HUES48 (cell line): ENCODE data around the gene LRRC7.

Source experiments
- H3K27ac ChIP-seq: one replicate; pipeline ENCODE4 v1.7.0; 2013; ENCODE audit warnings: low read depth, low read length, inconsistent platforms
- H3K27me3 ChIP-seq: 2 replicates; pipeline ENCODE4 v1.6.1; 2013; ENCODE audit warnings: mild to moderate bottlenecking, low read length; ENCODE audit not compliant: control insufficient read depth, insufficient read depth
- H3K36me3 ChIP-seq: 2 replicates; pipeline ENCODE4 v1.6.1; 2013; ENCODE audit warnings: low read length; ENCODE audit not compliant: control insufficient read depth, insufficient read depth
- H3K4me1 ChIP-seq: 2 replicates; pipeline ENCODE4 v1.6.1; 2013; ENCODE audit warnings: mild to moderate bottlenecking, low read length; ENCODE audit not compliant: control insufficient read depth, insufficient read depth
- H3K4me3 ChIP-seq: 2 replicates; pipeline ENCODE4 v1.5.1; 2013; ENCODE audit warnings: mild to moderate bottlenecking, low read depth, low read length
- H3K9ac ChIP-seq: 2 replicates; pipeline ENCODE4 v1.6.1; 2013; ENCODE audit warnings: mild to moderate bottlenecking, low read depth, low read length, moderate library complexity
- H3K9me3 ChIP-seq: 2 replicates; pipeline ENCODE4 v1.6.1; 2013; ENCODE audit warnings: low read length; ENCODE audit not compliant: control insufficient read depth, insufficient read depth

LRRC7 gene

GRCh38 chr1:69650779-69651178 is 83.1 kb downstream of the LRRC7 start:
- Histone ChIP-seq H3K36me3 (no peaks in the 10 kb centered on the region), H3K27me3 (no peaks in the 10 kb centered on the region), H3K9me3 (no peaks in the 10 kb centered on the region), H3K4me1 (no peaks in the 10 kb centered on the region), H3K27ac (no peak overlapping the region), H3K9ac (no peak overlapping the region), H3K4me3 (no peak overlapping the region)

DNA sequence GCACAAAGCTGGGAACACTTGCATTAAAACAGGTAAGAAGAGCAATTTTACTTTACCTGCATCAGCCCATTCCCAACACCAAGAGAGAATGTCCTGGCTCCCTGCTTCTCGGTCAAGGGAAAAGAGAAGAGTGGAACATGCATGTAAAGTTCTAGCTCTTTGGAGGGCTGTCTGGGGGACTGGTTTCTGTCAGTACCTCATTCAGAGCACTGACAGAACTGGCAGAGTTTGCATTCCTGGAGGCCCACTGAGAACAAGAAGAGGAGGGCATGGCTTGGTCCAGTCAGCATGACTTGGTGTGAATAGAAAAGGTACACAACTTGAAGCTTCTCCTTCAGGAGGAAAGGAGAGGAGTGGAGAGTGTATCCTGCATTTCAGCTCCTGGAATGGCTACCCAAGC is 83.9 kb downstream of the LRRC7 start:
- Histone ChIP-seq H3K27me3 (no peaks in the 10 kb centered on the region), H3K9ac (no peak overlapping the region), H3K36me3 (no peaks in the 10 kb centered on the region), H3K9me3 (no peaks in the 10 kb centered on the region), H3K4me3 (no peak overlapping the region), H3K27ac (no peak overlapping the region), H3K4me1 (no peaks in the 10 kb centered on the region)

DNA sequence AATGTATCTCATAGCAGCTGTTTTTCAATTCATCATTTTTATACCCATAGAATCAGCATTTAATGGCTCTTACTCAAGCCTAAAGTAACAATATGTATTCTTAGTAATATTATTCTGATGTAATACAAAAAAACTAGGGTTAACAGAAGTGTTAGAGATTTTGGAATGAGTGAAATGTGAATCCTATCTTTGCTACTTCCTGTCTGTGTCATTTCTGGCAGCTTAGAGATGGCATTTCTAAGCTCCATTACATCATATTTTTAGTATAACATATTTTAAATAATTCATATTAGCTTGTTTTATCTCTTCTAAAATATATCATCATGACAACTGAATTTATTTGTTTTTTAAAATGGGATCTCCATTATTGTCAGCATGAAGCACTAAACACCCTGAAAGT is 90.2 kb downstream of the LRRC7 start:
- no peaks in the 10 kb centered on the region for H3K36me3 ChIP-seq
- no peaks in the 10 kb centered on the region for H3K9me3 ChIP-seq
- H3K27me3 ChIP-seq, result no peaks in the 10 kb centered on the region
- H3K4me3 ChIP-seq, result no peak overlapping the region
- no peak overlapping the region for H3K27ac ChIP-seq
- H3K4me1 ChIP-seq, result no peaks in the 10 kb centered on the region
- H3K9ac ChIP-seq, result no peak overlapping the region

DNA sequence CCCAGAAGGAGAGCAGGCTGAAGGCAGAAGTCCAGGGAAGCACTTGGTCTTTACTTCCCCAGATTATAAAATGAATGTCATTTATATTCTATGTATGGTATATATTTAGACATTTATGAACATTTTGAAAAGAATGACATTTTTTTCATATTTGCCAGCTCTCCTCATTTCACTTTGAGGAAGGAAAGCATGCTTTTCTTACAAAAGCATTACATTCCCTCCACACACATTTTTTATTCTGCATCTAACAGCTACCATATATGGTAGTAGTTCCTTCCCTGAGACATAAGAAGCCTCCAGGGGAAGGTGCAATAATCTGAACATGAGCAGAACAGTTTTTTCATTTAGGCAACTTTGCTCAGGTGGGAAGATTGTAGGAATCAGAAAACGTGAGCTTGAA is 94.0 kb downstream of the LRRC7 start:
- no peak overlapping the region for H3K27ac ChIP-seq
- H3K27me3 ChIP-seq, result no peaks in the 10 kb centered on the region
- H3K9me3 ChIP-seq, result no peaks in the 10 kb centered on the region
- no peaks in the 10 kb centered on the region for H3K36me3 ChIP-seq
- no peak overlapping the region for H3K9ac ChIP-seq
- no peaks in the 10 kb centered on the region for H3K4me1 ChIP-seq
- H3K4me3 ChIP-seq, result no peak overlapping the region

DNA sequence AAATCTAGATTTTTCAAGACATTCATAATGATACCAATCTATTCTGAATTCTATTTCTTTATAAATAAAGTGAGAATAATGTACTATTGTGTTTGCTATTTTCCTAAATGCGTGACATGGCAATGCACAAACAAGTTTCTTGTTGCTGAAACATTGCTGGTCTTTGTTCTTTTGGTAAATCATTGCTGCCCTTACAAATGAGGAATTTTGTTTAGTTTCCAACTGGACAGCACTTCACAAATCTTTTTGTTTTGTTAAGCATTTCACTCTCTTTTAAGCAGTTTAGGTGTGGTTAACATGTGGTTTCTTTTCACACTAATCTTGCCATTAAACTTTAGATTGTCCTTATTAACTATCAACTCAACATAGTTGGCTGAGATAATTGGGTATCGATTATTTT is 94.6 kb downstream of the LRRC7 start:
- Histone ChIP-seq H3K9ac (no peak overlapping the region), H3K27ac (no peak overlapping the region)

DNA sequence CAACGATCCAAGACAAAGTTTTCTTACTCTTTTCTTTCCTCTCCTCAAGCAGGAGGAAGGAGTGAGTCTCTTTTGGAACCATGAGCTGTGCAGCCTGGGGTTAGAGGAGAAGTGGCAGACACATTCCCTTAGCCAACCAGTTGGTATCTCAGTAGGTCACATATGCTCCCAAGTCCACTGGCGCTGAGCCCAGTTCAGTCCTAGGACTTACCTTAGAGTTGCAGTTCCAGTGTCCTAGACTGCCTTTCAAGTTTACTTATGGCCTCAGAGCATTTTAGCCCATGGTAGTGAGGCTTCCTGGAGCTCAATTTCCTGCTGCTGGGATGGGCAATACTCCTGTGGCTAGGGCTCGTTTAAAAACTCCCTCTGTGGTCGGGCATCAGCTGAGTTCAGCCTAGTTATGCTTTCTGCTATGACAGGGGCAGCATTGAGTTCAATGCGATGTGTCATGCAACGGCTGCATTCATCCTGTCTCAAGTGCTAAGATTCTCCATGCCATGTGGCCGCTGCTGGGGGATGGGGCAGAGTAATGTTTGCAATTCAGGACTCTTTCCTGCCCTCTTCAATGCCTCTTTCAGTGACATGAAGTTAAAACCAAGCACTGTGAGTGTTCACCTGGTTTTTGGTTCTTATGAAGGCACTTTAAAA is 103.8 kb downstream of the LRRC7 start:
- H3K4me1 ChIP-seq, result no peaks in the 10 kb centered on the region
- no peaks in the 10 kb centered on the region for H3K9me3 ChIP-seq
- no peak overlapping the region for H3K4me3 ChIP-seq
- H3K27ac ChIP-seq, result no peak overlapping the region
- no peak overlapping the region for H3K9ac ChIP-seq
- no peaks in the 10 kb centered on the region for H3K36me3 ChIP-seq
- H3K27me3 ChIP-seq, result no peaks in the 10 kb centered on the region

More for the DNA sequence above, 94.6 kb downstream of the LRRC7 start:
- no peak overlapping the region for H3K4me3 ChIP-seq
- H3K27me3 ChIP-seq, result no peaks in the 10 kb centered on the region
- H3K9me3 ChIP-seq, result no peaks in the 10 kb centered on the region
- no peaks in the 10 kb centered on the region for H3K4me1 ChIP-seq
- no peaks in the 10 kb centered on the region for H3K36me3 ChIP-seq

GRCh38 chr1:69673321-69673720 is 105.6 kb downstream of the LRRC7 start:
- Histone ChIP-seq H3K27ac (no peak overlapping the region), H3K27me3 (no peaks in the 10 kb centered on the region), H3K4me1 (no peaks in the 10 kb centered on the region), H3K4me3 (no peak overlapping the region), H3K9me3 (no peaks in the 10 kb centered on the region), H3K36me3 (no peaks in the 10 kb centered on the region), H3K9ac (no peak overlapping the region)

- H3K9ac ChIP-seq, result no peak overlapping the region
- H3K27ac ChIP-seq, result no peak overlapping the region
- no peaks in the 10 kb centered on the region for H3K9me3 ChIP-seq
- no peaks in the 10 kb centered on the region for H3K27me3 ChIP-seq
- no peaks in the 10 kb centered on the region for H3K4me1 ChIP-seq
- H3K4me3 ChIP-seq, result no peak overlapping the region
- no peaks in the 10 kb centered on the region for H3K36me3 ChIP-seq
Observed at GRCh38 chr1:69679965-69680364, 112.2 kb downstream of the LRRC7 start.

- Histone ChIP-seq H3K4me3 (no peak overlapping the region), H3K27ac (no peak overlapping the region), H3K9me3 (no peaks in the 10 kb centered on the region), H3K9ac (no peak overlapping the region), H3K4me1 (peaks cover 14% of the 10 kb centered on the region; the same call in 1 of the 2 replicates), H3K27me3 (no peaks in the 10 kb centered on the region), H3K36me3 (no peaks in the 10 kb centered on the region)
Observed at GRCh38 chr1:69686367-69686984, 118.8 kb downstream of the LRRC7 start.

GRCh38 chr1:69688193-69688592 is 120.5 kb downstream of the LRRC7 start:
- no peaks in the 10 kb centered on the region for H3K27me3 ChIP-seq
- H3K9me3 ChIP-seq, result no peaks in the 10 kb centered on the region
- H3K27ac ChIP-seq, result no peak overlapping the region
- peaks cover 14% of the 10 kb centered on the region; the same call in 1 of the 2 replicates for H3K4me1 ChIP-seq
- no peak overlapping the region for H3K4me3 ChIP-seq
- no peaks in the 10 kb centered on the region for H3K36me3 ChIP-seq
- no peak overlapping the region for H3K9ac ChIP-seq

DNA sequence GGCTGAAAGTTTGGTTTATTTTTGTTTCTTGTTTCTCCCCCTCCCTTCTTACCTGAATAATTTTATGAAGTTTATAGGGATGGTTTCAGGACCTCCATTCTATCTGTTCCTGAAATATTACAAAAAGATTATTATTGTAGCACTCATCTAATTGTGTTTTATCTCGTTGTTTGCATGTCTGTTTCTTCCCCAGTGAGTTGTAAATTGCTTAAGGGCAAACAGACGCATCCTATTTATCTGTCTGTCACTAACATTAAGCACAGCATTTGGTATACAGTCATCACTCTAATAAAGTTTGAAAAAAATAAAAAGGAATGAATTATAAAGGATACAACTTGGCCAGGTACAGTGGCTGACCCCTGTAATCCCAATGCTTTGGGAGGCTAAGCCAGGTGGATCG is 123.5 kb downstream of the LRRC7 start:
- no peak overlapping the region for H3K27ac ChIP-seq
- peaks cover 14% of the 10 kb centered on the region; the same call in 1 of the 2 replicates for H3K4me1 ChIP-seq
- H3K27me3 ChIP-seq, result no peaks in the 10 kb centered on the region
- no peaks in the 10 kb centered on the region for H3K36me3 ChIP-seq
- H3K4me3 ChIP-seq, result no peak overlapping the region
- no peak overlapping the region for H3K9ac ChIP-seq
- H3K9me3 ChIP-seq, result no peaks in the 10 kb centered on the region
